Measurements from ENCODE around the gene OVAAL. TPM values are rescaled to one million over a fixed set of nuclear protein-coding genes. Genes with fewer than 3 reads are reported as not detected.
A peak's percentile ranks its signal among the peaks of the same experiment; 100 is the strongest.

Gene OVAAL
- total RNA-seq, 6 experiments from 2014 or later, result not detected

- Mint-ChIP-seq H3K36me3 (ENCODE audit: low read depth) (no peaks in the 10 kb centered on the region), H3K4me1 (ENCODE audit: low read depth) (peaks cover 46% of the 10 kb centered on the region), H3K9me3 (no peaks in the 10 kb centered on the region), H3K27ac (peak overlapping the region; percentile 22; the same call in 1 of the 2 replicates), H3K4me3 (no peak overlapping the region), H3K27me3 (ENCODE audit: insufficient read depth) (no peaks in the 10 kb centered on the region)
- TF ChIP-seq CTCF (IDR thresholded peaks at IDR 0.05), result no peak
- peak; percentile 55 for DNase-seq
Observed at GRCh38 chr1:180581635-180582039, 22.9 kb downstream of the OVAAL start.

GRCh38 chr1:180584869-180585268 lies 26.1 kb downstream of the OVAAL start:
- Mint-ChIP-seq H3K27ac (peak overlapping the region; percentile 79), H3K4me1 (ENCODE audit: low read depth) (peaks cover 54% of the 10 kb centered on the region)

GRCh38 chr1:180585994-180586359 lies 27.2 kb downstream of the OVAAL start:
- Mint-ChIP-seq H3K4me1 (ENCODE audit: low read depth) (peaks cover 45% of the 10 kb centered on the region), H3K4me3 (no peak overlapping the region), H3K9me3 (peaks cover 10% of the 10 kb centered on the region), H3K36me3 (ENCODE audit: low read depth) (no peaks in the 10 kb centered on the region), H3K27ac (peak overlapping the region; percentile 79), H3K27me3 (ENCODE audit: insufficient read depth) (no peaks in the 10 kb centered on the region)
- no peak for DNase-seq
- TF ChIP-seq CTCF (IDR thresholded peaks at IDR 0.05), result no peak

More at GRCh38 chr1:180584869-180585268, 26.1 kb downstream of the OVAAL start:
- H3K4me3 Mint-ChIP-seq, result no peak overlapping the region; the same call in 1 of the 2 replicates
- no peaks in the 10 kb centered on the region for H3K36me3 Mint-ChIP-seq (ENCODE audit: low read depth)
- peaks cover 10% of the 10 kb centered on the region for H3K9me3 Mint-ChIP-seq
- TF ChIP-seq CTCF (IDR thresholded peaks at IDR 0.05), result no peak
- no peak for DNase-seq
- no peaks in the 10 kb centered on the region for H3K27me3 Mint-ChIP-seq (ENCODE audit: insufficient read depth)

GRCh38 chr1:180586671-180587155 lies 27.9 kb downstream of the OVAAL start:
- peak; percentile 85 for DNase-seq
- H3K27ac Mint-ChIP-seq, result peak overlapping the region; percentile 75
- no peaks in the 10 kb centered on the region for H3K27me3 Mint-ChIP-seq (ENCODE audit: insufficient read depth)
- no peak for TF ChIP-seq CTCF (IDR thresholded peaks at IDR 0.05)
- H3K4me1 Mint-ChIP-seq (ENCODE audit: low read depth), result peaks cover 38% of the 10 kb centered on the region
- H3K4me3 Mint-ChIP-seq, result peak overlapping the region; percentile 34
- H3K9me3 Mint-ChIP-seq, result peaks cover 10% of the 10 kb centered on the region
- no peaks in the 10 kb centered on the region for H3K36me3 Mint-ChIP-seq (ENCODE audit: low read depth)

DNA sequence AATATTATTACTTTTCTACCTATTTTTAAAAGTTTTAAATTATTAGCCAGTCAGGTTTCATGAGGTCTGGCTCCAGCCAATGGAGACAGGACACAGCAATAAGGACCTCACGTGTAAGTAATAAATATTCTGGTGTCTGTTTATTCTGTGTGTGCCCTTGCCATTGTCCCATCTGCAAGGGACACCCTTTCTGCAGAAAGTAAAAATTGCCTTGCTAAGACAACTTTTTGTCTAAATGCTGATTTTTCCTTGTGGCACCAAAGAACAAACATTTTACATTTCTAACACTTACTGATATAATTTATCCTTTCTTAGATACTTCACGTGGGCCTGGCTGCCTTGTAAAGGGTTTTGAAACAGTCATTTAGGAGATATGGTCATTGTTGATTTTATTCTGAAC lies 29.4 kb downstream of the OVAAL start:
- no peak for TF ChIP-seq CTCF (IDR thresholded peaks at IDR 0.05)
- no peak for DNase-seq
- H3K4me3 Mint-ChIP-seq, result no peak overlapping the region
- peaks cover 10% of the 10 kb centered on the region for H3K9me3 Mint-ChIP-seq
- no peaks in the 10 kb centered on the region; the same call in none of the 2 replicates for H3K27me3 Mint-ChIP-seq (ENCODE audit: insufficient read depth)
- no peaks in the 10 kb centered on the region for H3K36me3 Mint-ChIP-seq (ENCODE audit: low read depth)
- H3K27ac Mint-ChIP-seq, result no peak overlapping the region
- H3K4me1 Mint-ChIP-seq (ENCODE audit: low read depth), result peaks cover 35% of the 10 kb centered on the region

- no peak for TF ChIP-seq CTCF (IDR thresholded peaks at IDR 0.05)
- peaks cover 10% of the 10 kb centered on the region for H3K9me3 Mint-ChIP-seq
- no peaks in the 10 kb centered on the region for H3K36me3 Mint-ChIP-seq (ENCODE audit: low read depth)
- no peak for DNase-seq
- H3K4me3 Mint-ChIP-seq, result no peak overlapping the region
- H3K27me3 Mint-ChIP-seq (ENCODE audit: insufficient read depth), result no peaks in the 10 kb centered on the region; the same call in none of the 2 replicates
- H3K27ac Mint-ChIP-seq, result no peak overlapping the region
- H3K4me1 Mint-ChIP-seq (ENCODE audit: low read depth), result peaks cover 27% of the 10 kb centered on the region
Observed at GRCh38 chr1:180590889-180591288, 32.1 kb downstream of the OVAAL start.

All from HFFc6 (cell line).